NCI-H2107 (cell line): ENCODE results near the gene MSMO1.

Experiments
- DNase-seq: peaks from one replicate; lab custom pipeline; 2025; lab: John Stamatoyannopoulos, UW

MSMO1 gene

GRCh38 chr4:165360985-165361670 lies 33.7 kb downstream of the MSMO1 start:
- DNase-seq: no peak

GRCh38 chr4:165361810-165362209 lies 34.3 kb downstream of the MSMO1 start:
- no peak for DNase-seq

DNA sequence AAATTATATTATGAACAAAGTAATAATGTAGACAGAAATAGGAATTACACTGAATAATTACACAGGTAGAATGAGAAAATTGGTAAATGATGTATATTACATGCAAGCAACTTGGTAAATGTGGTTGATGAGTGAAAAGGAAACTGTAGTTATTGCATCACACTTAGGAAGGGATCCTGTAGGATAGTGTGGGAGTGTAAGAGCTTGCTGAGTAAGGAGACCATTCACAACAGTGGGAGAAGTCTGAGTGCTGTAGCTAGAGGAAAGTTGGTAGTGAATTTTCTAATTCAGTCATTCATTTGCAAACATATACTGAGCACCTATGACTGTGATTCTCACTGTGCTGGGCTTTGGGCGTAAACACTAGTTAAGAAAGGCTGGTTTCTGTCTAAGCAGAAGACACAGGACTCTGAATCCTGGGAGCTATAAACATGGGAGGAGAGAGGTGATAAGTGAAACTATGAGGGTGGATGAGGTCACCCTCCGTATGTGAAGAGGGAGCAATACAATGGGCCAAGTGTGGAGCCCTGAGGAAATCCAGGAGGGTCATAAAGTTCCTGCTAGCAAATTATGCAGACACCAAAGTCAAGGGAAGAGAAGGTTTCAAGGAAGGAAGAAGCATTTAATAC lies 37.1 kb downstream of the MSMO1 start:
- DNase-seq: no peak

DNA sequence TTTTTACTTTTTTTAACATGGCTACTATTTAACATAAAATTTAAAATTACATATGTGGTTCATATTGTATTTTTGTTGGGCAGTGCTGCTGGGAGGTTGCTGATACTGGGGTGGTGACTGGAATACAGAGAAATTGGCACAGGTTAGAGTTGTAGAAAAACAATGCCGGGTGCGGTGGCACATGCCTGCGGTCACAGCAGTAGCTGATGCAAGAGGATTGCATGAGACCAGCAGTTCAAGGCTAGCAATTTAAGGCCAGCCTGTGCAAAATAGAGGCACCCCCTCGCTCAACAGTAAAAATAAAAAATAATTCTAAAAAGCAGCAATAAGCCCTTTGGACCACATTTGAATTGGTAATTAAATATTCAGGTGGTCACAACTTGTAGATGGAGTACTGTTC lies 39.6 kb downstream of the MSMO1 start:
- peak; percentile 14 for DNase-seq

GRCh38 chr4:165368114-165368513 lies 40.6 kb downstream of the MSMO1 start:
- DNase-seq: peak; percentile 1

- DNase-seq: no peak
These were observed 41.1 kb downstream of the MSMO1 start for GRCh38 chr4:165368567-165368966.

GRCh38 chr4:165369522-165369921 lies 42.1 kb downstream of the MSMO1 start:
- no peak for DNase-seq

- no peak for DNase-seq
These were observed 43.1 kb downstream of the MSMO1 start for GRCh38 chr4:165370530-165370929.

- no peak for DNase-seq
These were observed 48.0 kb downstream of the MSMO1 start for GRCh38 chr4:165375465-165375864.

DNA sequence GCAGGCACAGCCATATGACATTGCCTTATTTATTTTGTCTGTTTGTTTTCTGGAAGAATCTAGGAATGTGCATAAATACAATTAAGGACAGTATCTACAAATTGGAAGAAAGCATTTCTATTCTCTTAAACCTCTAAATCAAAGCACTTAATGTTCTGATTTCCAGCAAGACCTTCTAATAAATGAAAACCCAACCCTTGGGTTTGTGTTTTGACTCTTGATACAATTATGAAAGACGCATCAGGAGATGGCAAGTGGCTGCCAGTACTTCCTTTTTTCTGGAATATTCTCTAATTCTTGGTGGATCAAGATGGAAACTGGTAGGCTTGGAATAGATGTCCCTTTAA lies 50.9 kb downstream of the MSMO1 start:
- DNase-seq: no peak

GRCh38 chr4:165378745-165379677 lies 51.5 kb downstream of the MSMO1 start, which contains the start of gene CPE:
TSS of gene CPE (plus strand) at chr4:165379008. CDS start at chr4:165379222, 214 bp downstream.
- peak; percentile 52 for DNase-seq

- no peak for DNase-seq
These were observed 52.2 kb downstream of the MSMO1 start for GRCh38 chr4:165379678-165380064.

DNA sequence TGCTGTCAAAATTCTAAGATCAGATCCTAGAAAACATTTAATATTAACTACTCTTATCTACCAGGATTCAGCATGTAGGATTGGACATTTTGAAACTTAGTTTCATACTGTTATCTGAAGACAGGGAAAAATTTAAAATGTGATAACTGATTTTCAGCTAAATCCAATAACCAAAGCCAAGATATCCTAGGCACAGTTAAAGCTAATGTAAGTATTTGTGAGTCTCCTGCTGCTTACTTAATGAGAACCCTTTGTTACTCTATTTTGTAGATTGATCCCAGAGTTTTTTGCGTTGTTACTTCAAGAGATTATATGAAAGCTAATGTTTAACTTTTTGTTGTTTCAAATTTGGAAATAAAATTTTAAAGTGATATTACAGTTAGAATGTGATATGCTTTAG lies 53.3 kb downstream of the MSMO1 start:
- no peak for DNase-seq

- no peak for DNase-seq
These were observed 54.4 kb downstream of the MSMO1 start for GRCh38 chr4:165381821-165382373.

- no peak for DNase-seq
These were observed 55.2 kb downstream of the MSMO1 start for GRCh38 chr4:165382640-165383039.

DNA sequence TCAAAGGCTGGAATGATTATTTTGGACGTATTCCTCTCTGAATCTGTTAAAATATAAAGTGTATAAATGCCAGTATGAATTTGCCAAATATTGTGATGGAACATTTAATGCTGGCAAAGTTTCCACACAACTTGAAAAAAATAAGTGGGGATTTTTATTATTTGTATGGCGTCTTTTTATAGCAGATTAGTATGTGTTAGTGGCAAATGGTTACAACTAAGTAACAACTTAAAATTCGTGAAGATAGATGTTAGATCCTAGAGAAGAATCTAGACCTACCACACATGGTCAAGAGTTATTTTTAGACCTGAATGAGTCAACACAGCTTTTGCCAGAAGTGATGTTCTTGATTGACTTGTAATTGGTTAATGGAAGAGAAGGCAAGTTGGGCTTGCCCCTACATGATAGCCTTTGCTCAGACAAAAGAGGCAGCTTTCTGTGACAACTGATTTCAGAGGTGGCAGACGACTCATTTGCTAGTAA lies 56.2 kb downstream of the MSMO1 start:
- no peak for DNase-seq

DNA sequence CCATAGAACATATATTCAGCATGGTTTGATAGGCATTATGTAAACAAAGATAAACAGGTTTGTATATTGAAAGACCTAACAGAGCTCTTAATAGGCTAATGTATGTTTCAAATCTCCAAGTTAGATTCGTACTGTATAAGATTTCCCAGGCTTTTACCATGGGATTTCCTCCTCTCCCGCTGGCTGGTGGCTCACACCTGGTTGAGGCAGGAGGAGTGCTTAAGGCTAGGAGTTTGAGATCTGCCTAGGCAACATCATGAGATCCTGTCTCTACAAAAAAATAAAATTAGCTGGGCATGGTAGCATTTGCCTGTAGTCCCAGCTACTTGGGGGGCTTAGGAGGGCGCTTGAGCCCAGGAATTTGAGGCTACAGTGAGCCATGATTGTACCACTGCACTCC lies 56.7 kb downstream of the MSMO1 start:
- no peak for DNase-seq

DNA sequence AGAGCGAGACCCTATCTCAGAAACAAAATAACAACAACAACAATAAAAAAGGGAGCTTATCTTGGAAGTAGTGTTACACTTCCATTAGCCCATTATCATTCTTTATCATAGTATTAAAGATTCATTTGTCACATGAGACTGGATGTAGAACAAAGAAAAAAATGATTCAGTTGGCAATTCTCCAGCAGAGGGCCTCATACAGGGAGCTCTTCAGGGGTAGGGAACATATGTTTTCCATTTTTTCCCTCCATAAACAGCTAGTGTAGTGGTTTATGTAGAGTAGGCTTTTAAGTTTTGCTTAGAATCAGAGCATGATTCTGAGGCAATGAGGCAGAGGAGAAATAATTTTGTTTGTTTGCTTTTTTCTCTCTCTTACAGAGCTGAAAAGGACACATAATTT lies 57.1 kb downstream of the MSMO1 start:
- peak; percentile 3 for DNase-seq

GRCh38 chr4:165385126-165385525 lies 57.7 kb downstream of the MSMO1 start:
- no peak for DNase-seq

GRCh38 chr4:165386328-165386727 lies 58.9 kb downstream of the MSMO1 start:
- no peak for DNase-seq

- no peak for DNase-seq
These were observed 61.3 kb downstream of the MSMO1 start for GRCh38 chr4:165388756-165389155.
